Choroid plexus epithelial cell (primary cell): ENCODE results near the gene MLLT3.

Source experiments
- DNase-seq: peaks from one replicate; pipeline ENCODE4 v3.0.0-alpha.2; 2010; ENCODE audit warnings: low read depth
- H3K4me3 ChIP-seq: 2 replicates; pipeline ENCODE4 v1.5.1; 2011; ENCODE audit warnings: low read depth, mild to moderate bottlenecking, control low read depth, low read length, moderate library complexity
- TF ChIP-seq, protein P1 (sequence below): conservative IDR thresholded peaks from 2 replicates; pipeline ENCODE4 v1.5.1; 2011; ENCODE audit warnings: low read depth, mild to moderate bottlenecking, control low read depth, inconsistent platforms, low read length, moderate library complexity

Gene MLLT3

DNA sequence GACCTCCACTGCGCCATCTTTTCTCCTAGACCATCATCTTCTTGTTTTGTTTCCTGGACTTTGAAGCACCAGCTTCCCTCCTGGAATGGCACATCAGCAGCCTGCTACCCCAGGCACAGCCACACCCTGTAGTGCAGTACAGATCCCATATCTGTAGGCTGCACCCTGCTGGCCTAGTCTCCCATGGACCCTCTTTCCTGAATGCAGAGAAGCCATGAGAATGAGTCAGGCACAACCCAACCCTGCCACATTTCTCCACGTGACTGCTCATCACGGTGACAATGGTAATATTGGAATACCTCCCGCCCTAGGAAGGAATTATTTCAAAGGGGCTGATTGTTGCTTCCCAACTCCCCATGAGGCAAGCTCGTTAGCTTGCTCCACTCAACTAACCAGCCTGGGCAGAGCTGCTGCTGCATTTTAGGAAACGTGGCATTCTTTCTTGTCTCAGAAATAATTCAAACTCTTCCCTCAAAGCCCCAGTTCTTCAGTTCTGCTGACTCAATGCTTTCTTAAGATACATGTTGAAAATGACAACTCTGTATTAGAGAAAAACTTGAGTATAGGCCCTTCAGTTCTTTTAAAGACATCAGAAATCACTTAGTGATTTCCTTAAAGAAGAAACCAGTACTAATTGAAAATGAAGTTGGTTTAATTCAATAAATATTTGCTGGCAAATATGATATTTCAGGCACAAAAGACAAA is 328.1 kb downstream of the MLLT3 start:
- DNase-seq, result no peak
- no peak overlapping the region for H3K4me3 ChIP-seq
- TF ChIP-seq, protein P1, sequence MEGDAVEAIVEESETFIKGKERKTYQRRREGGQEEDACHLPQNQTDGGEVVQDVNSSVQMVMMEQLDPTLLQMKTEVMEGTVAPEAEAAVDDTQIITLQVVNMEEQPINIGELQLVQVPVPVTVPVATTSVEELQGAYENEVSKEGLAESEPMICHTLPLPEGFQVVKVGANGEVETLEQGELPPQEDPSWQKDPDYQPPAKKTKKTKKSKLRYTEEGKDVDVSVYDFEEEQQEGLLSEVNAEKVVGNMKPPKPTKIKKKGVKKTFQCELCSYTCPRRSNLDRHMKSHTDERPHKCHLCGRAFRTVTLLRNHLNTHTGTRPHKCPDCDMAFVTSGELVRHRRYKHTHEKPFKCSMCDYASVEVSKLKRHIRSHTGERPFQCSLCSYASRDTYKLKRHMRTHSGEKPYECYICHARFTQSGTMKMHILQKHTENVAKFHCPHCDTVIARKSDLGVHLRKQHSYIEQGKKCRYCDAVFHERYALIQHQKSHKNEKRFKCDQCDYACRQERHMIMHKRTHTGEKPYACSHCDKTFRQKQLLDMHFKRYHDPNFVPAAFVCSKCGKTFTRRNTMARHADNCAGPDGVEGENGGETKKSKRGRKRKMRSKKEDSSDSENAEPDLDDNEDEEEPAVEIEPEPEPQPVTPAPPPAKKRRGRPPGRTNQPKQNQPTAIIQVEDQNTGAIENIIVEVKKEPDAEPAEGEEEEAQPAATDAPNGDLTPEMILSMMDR, result no peak

DNA sequence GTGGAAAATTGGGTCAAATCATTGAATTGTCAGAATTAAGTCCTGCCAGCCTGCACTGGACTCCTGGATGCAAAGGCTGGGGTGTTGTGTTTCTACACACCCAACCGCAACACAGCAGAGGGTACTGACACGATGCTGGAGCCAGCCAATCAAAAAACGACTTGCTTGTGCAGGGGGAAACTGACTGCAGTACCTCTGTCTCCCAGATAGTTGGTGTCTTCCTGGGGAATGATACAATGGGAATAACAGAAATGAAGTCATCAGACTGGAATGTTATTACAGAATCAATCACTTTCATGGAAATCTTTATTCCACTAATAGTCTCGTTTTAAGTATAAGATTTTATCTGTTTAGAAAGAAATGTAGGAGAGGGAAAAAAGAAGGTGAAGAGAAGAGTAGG is 330.3 kb downstream of the MLLT3 start:
- peak; percentile 46 for DNase-seq
- no peak overlapping the region for H3K4me3 ChIP-seq
- TF ChIP-seq, protein P1, result peak; percentile 40
